GM12865 (cell line): Measurements from ENCODE around the gene SESN3.
"Not testable (repeated sequence)": the region's sequence is repeated elsewhere in the genome, so short reads cannot be mapped to it uniquely, and the experiment has no call there.

Source experiments
- DNase-seq: peaks from one replicate; pipeline ENCODE4 v3.0.0; 2010; ENCODE audit warnings: low read depth
- H3K4me3 ChIP-seq: 2 replicates; pipeline ENCODE4 v1.5.1; 2011; ENCODE audit warnings: mild to moderate bottlenecking, low read depth, low read length, control low read depth
- CTCF ChIP-seq: IDR thresholded peaks from 2 replicates; pipeline ENCODE4 v1.5.1; 2011; ENCODE audit warnings: low read length, control low read depth, low read depth, inconsistent platforms; ENCODE audit not compliant: insufficient read depth; ENCODE audit errors: missing control alignments

The SESN3 gene

GRCh38 chr11:95256321-95256779, 25.3 kb upstream of the SESN3 start:
- no peak overlapping the region for H3K4me3 ChIP-seq
- TF ChIP-seq CTCF = no peak
- DNase-seq = peak; percentile 38

DNA sequence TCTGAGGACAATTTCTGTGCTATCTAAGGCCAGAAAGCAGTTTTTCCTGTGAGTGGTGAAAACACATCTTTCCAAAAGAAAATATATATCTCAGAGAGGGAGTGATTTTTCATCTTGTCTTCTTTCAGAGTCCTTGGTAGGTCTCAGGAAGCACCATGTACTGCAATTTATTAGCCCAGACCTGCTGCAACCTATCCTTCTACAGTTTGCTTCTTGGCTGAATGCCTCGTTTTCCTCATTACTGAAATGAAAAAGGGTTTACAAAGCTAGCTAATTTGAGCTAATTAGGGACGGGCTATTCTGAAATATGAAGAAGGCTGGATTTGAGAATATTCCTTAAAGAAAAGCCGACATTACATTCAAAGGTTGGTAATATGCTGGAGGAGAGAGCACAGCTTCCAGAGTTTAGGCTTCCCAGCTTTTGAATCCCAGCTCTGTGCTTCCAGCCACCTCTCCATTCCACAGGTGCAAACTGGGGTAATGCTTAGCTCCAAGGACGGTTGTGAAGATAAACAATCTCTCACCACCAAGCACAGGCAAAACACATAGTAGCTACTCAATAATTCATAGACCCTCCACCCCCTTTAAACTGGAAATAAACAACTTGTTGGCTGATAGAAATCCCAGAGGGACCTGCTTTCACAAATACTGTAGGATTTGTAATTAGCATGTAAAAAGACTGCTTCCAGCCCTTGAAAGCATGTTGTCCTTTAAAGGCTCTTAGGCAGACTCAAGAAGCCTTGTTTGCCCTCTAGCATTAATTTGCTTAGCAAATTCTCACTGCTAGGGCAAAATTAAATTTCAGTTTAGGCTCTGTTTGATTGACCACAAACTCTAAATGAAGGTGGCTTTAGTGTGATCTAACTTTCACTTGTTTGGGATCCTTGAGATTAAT, 24.5 kb upstream of the SESN3 start:
- no peak overlapping the region for H3K4me3 ChIP-seq

GRCh38 chr11:95254716-95255115, 23.7 kb upstream of the SESN3 start:
- no peak overlapping the region for H3K4me3 ChIP-seq
- DNase-seq = peak; percentile 13
- no peak for TF ChIP-seq CTCF

More for the DNA sequence above, 24.5 kb upstream of the SESN3 start:
- DNase-seq = no peak
- no peak for TF ChIP-seq CTCF

- no peak for TF ChIP-seq CTCF
- DNase-seq = peak; percentile 95
- H3K4me3 ChIP-seq = peak overlapping the region; percentile 44
Measured at GRCh38 chr11:95254131-95254704, 23.2 kb upstream of the SESN3 start.

GRCh38 chr11:95253141-95253540, 22.1 kb upstream of the SESN3 start:
- DNase-seq = no peak
- TF ChIP-seq CTCF = no peak
- no peak overlapping the region for H3K4me3 ChIP-seq

- no peak overlapping the region for H3K4me3 ChIP-seq
- TF ChIP-seq CTCF = no peak
- peak; percentile 21 for DNase-seq
Measured at GRCh38 chr11:95252586-95252985, 21.6 kb upstream of the SESN3 start.

- H3K4me3 ChIP-seq, DNase-seq: not testable (repeated sequence)
Measured at GRCh38 chr11:95251896-95252295, 20.9 kb upstream of the SESN3 start.
